MCF 10A (cell line): ENCODE data around the gene GPR156. TPM values are rescaled to one million over a fixed set of nuclear protein-coding genes. Genes with fewer than 3 reads are reported as not detected.

Experiments used
- BruUV-seq: library from RNA; stranded (reverse); fragments of 400-500 nt; replicated peaks from 2 replicates; lab custom pipeline; 2021; lab: Mats Ljungman, UMichigan
- CTCF ChIA-PET: fragments of 300-600 bp; sonication (Branson Sonifier 250); formaldehyde crosslinking; extraction: SDS; loops from one replicate; lab custom pipeline; 2021; ENCODE audit warnings: antibody characterized with exemption, inconsistent platforms; lab: Yijun Ruan, JAX
- POLR2A ChIA-PET: fragments of 300-600, 350-650 bp; sonication (Branson Sonifier 250); formaldehyde crosslinking; extraction: SDS; loops from one replicate; lab custom pipeline; 2020; ENCODE audit warnings: antibody characterized with exemption, inconsistent platforms; lab: Yijun Ruan, JAX
- DNase-seq: peaks from one replicate; pipeline ENCODE4 v3.0.0-alpha.2; 2018; ENCODE audit not compliant: unreplicated experiment
- H3K27ac Mint-ChIP-seq: one replicate; pipeline ENCODE4 v1.8.0; 2022; ENCODE audit warnings: mild to moderate bottlenecking, low read depth, mixed read lengths; ENCODE audit not compliant: unreplicated experiment
- H3K27me3 Mint-ChIP-seq: one replicate; pipeline ENCODE4 v1.8.0; 2022; ENCODE audit warnings: mixed read lengths; ENCODE audit not compliant: insufficient read depth, unreplicated experiment
- H3K36me3 Mint-ChIP-seq: one replicate; pipeline ENCODE4 v1.8.0; 2022; ENCODE audit warnings: mild to moderate bottlenecking, moderate library complexity, mixed read lengths; ENCODE audit not compliant: insufficient read depth, unreplicated experiment
- H3K4me1 Mint-ChIP-seq: one replicate; pipeline ENCODE4 v1.8.0; 2022; ENCODE audit warnings: mixed read lengths; ENCODE audit not compliant: insufficient read depth, unreplicated experiment
- H3K4me3 Mint-ChIP-seq: one replicate; pipeline ENCODE4 v1.8.0; 2022; ENCODE audit warnings: mild to moderate bottlenecking, moderate library complexity, mixed read lengths; ENCODE audit not compliant: unreplicated experiment
- H3K9me3 Mint-ChIP-seq: one replicate; pipeline ENCODE4 v1.8.0; 2022; ENCODE audit warnings: mixed read lengths; ENCODE audit not compliant: unreplicated experiment
- intact Hi-C: fragments of 100-400 bp; cut with micrococcal nuclease; formaldehyde crosslinking; loops from 2 replicates; pipeline ENCODE4 v1.14.1; 2022
- total RNA-seq: library from RNA; stranded (reverse); gene quantifications from 2 replicates; pipeline ENCODE4 v1.2.3, GENCODE V29; 2022
- TF ChIP-seq, protein P1 (sequence below): fragments of 200-600 bp; IDR thresholded peaks from one replicate; pipeline ENCODE4 v1.8.0; 2022; ENCODE audit warnings: antibody characterized with exemption, mild to moderate bottlenecking; ENCODE audit not compliant: unreplicated experiment

Gene GPR156
- total RNA-seq, 1 experiment from 2014 or later, result 0.72 TPM

DNA sequence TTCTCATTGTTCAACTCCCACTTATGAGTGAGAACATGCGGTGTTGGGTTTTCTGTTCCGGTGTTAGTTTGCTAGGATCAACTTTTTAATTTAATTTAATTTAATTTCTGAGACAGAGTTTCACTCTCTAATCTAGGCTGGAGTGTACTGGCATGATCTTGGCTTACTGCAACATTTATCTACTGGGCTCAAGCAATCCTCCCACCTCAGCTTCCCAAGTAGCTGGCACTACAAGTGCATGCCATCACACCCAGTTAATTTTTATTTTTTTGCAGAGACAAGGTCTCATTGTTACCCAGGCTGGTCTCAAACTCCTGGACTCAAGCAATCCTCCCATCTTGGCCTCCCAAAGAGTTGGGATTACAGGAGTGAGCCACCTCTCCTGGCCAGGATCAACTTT, 82.7 kb downstream of the GPR156 start:
- Mint-ChIP-seq H3K36me3 (no peaks in the 10 kb centered on the region), H3K9me3 (no peaks in the 10 kb centered on the region), H3K4me3 (no peak overlapping the region), H3K27ac (no peak overlapping the region), H3K27me3 (no peaks in the 10 kb centered on the region), H3K4me1 (no peaks in the 10 kb centered on the region)
- no peak for DNase-seq
- ChIA-PET CTCF (interaction anchor here (0.7 to 1.3 kb wide), 2 partner anchors 19 to 215 kb away, joined by 3 to 4 read pairs; no protein-coding TSS in a partner anchor), POLR2A (interaction anchor here (0.5 to 1.8 kb wide), 10 partner anchors 43 to 566 kb away, joined by 3 to 7 read pairs (median 4); partner anchors contain the start of genes GSK3B and LRRC58)
- no TSS peak for BruUV-seq
- TF ChIP-seq, protein P1, sequence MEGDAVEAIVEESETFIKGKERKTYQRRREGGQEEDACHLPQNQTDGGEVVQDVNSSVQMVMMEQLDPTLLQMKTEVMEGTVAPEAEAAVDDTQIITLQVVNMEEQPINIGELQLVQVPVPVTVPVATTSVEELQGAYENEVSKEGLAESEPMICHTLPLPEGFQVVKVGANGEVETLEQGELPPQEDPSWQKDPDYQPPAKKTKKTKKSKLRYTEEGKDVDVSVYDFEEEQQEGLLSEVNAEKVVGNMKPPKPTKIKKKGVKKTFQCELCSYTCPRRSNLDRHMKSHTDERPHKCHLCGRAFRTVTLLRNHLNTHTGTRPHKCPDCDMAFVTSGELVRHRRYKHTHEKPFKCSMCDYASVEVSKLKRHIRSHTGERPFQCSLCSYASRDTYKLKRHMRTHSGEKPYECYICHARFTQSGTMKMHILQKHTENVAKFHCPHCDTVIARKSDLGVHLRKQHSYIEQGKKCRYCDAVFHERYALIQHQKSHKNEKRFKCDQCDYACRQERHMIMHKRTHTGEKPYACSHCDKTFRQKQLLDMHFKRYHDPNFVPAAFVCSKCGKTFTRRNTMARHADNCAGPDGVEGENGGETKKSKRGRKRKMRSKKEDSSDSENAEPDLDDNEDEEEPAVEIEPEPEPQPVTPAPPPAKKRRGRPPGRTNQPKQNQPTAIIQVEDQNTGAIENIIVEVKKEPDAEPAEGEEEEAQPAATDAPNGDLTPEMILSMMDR, result no peak
- intact Hi-C loops, result no loop called here

DNA sequence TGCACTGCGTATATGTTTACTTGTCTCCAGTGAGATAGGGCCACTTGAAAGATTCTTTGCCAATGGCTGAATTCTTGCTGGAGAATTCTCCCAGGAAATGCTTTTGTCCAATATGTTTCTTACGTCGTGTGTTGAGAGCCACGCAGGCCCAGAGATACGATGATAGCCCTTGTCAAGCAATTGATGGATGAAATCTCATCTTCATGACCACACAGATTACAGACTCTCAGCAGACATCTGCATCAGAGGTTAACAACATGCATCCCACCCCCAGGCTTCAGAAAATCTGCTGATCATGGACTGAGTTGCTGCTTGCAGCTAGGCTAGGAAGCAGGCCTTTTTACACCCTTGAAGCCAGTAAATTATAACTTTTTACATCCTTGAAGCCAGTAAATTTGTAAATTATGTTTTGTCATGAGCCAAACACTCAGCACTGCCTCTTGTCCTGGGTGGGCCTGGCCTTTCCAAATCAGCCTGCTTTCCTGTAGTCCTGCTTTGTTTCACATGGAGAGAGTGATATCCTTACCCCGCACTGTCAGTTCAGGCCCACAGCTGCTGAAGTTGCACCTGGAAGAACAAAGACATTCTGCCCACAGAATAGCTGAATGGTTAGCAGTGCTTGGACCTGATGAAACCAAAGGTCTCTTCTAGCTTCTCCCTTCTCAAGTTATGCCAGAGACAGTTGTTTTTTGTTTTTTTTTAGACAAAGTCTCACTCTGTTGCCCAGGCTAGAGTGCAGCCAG, 84.4 kb downstream of the GPR156 start:
- POLR2A ChIA-PET, result interaction anchor here (1.2 kb wide), 1 partner anchor 309 kb away, joined by 3 read pairs; no protein-coding TSS in a partner anchor
- Mint-ChIP-seq H3K27me3 (no peaks in the 10 kb centered on the region), H3K27ac (no peak overlapping the region), H3K4me1 (peaks cover 6% of the 10 kb centered on the region), H3K9me3 (no peaks in the 10 kb centered on the region), H3K4me3 (no peak overlapping the region), H3K36me3 (no peaks in the 10 kb centered on the region)
- DNase-seq, result no peak
- no TSS peak for BruUV-seq
- TF ChIP-seq, protein P1, result no peak
- intact Hi-C loops, result no loop called here
- CTCF ChIA-PET, result interaction anchor here (0.6 to 1.3 kb wide), 7 partner anchors 17 to 356 kb away, joined by 3 to 6 read pairs (median 4); partner anchors contain the start of gene GSK3B

DNA sequence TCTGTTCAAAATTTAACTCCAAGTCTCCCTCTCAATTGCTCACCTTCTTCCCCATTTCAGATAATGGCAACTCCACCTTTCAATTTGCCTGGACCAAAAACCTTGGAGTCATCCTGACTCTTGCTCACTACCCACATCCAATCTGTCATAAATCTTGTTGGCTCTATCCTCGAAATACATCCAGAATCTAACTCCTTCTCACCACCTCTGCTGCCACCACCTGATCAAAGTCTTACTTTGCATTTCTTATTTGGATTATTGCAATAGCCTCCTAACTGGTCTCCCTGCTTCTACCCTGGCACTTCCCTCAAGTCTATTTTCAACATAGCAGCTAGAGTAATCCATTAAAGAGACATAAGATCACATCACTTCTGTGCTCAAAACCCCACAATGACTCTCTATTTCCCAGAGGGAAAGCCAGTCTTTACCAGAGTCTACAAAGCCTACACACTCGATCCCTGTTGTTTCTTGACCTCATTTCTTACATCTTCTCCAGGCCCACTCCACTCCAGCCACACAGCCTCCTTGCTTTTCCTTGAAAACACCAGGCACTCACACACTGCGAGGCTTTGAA, 86.6 kb downstream of the GPR156 start:
- DNase-seq, result peak; percentile 55
- CTCF ChIA-PET, result interaction anchor here (0.6 to 2.8 kb wide), 13 partner anchors 12 to 311 kb away, joined by 3 to 19 read pairs (median 3); no protein-coding TSS in a partner anchor
- Mint-ChIP-seq H3K9me3 (no peaks in the 10 kb centered on the region), H3K36me3 (no peaks in the 10 kb centered on the region), H3K4me1 (peaks cover 6% of the 10 kb centered on the region), H3K4me3 (no peak overlapping the region), H3K27ac (no peak overlapping the region), H3K27me3 (no peaks in the 10 kb centered on the region)
- POLR2A ChIA-PET, result interaction anchor here (1.5 to 3.3 kb wide), 2 partner anchors 29 to 104 kb away, joined by 3 to 19 read pairs; partner anchors contain the start of gene GSK3B
- intact Hi-C loops, result loop anchor here (1.0 kb wide), 2 partner anchors 306 to 377 kb away; no protein-coding TSS in a partner anchor
- TF ChIP-seq, protein P1, result peak; percentile 41
- BruUV-seq, result no TSS peak

DNA sequence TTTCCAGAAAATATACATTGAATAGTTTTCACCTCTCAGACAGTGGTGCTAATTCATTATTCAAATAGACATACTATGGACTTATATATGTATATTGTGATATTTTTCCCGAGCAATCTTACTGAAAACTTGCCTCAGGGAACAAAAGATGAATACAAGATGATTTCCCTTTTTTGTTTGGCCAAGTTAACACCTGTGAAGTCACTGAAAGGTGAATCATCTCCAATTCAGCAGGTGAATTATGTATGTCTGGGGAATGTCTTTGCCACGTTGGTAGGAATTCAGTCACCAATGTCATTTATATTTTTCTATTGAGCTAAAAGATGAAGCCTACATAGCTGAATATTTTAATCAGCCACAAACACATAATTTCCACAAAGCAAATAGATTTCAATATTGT, 88.2 kb downstream of the GPR156 start:
- Mint-ChIP-seq H3K27me3 (no peaks in the 10 kb centered on the region), H3K4me3 (no peak overlapping the region), H3K27ac (no peak overlapping the region), H3K36me3 (no peaks in the 10 kb centered on the region), H3K9me3 (no peaks in the 10 kb centered on the region), H3K4me1 (peaks cover 6% of the 10 kb centered on the region)
- intact Hi-C loops, result no loop called here
- TF ChIP-seq, protein P1, result no peak
- CTCF ChIA-PET, result interaction anchor here (0.9 to 2.8 kb wide), 5 partner anchors 14 to 365 kb away, joined by 3 to 19 read pairs (median 4); no protein-coding TSS in a partner anchor
- POLR2A ChIA-PET, result interaction anchor here (1.5 to 3.3 kb wide), 2 partner anchors 28 to 102 kb away, joined by 3 to 19 read pairs; partner anchors contain the start of gene GSK3B
- BruUV-seq, result no TSS peak
- peak; percentile 33 for DNase-seq
